HG02884 (cell line): ENCODE data around the gene SLC16A9.

ENCODE experiments used
- ATAC-seq: cut with Tn5 transposase; IDR thresholded peaks from one replicate; pipeline ENCODE4 v1.9.1; 2021; ENCODE audit warnings: mild to moderate bottlenecking, moderate library complexity; ENCODE audit not compliant: unreplicated experiment

Gene SLC16A9

DNA sequence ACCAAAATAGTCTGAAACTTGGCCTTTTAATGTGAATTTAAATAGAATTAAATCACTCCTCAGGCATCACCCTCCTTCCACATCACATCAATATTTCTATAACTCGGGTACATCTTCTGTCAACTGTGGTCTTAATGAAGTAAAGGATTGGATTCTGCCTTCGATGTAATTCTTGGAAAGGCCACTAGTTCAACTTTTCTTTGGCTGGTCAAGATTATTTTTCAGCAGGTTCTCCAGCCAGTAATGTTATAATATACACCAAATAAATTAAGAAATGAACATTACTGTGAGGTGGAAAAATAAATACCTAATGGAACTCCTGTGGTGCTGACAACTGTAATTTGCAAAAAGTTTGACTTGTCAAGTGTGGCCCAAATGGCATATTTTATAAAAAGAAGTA, 9.7 kb upstream of the SLC16A9 start:
- ATAC-seq = no peak

DNA sequence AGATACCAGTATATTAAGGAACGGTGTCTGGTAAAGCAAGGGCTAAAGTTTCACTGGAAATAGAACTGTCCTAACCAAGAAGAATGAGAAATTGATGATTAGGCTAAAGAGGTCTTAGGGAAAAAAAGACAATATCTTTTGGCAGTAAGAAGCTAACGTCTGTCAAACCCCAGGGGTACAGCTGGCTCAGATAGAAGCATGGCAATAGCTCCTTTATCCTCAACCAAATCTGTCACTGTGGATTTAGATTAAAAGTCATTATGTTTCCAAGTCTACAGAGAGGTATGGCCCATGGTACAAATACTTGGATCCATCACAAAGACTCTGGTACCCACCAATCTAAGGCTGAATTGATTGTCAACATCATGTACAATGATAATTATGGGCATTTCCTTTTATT, 8.6 kb upstream of the SLC16A9 start:
- no peak for ATAC-seq

DNA sequence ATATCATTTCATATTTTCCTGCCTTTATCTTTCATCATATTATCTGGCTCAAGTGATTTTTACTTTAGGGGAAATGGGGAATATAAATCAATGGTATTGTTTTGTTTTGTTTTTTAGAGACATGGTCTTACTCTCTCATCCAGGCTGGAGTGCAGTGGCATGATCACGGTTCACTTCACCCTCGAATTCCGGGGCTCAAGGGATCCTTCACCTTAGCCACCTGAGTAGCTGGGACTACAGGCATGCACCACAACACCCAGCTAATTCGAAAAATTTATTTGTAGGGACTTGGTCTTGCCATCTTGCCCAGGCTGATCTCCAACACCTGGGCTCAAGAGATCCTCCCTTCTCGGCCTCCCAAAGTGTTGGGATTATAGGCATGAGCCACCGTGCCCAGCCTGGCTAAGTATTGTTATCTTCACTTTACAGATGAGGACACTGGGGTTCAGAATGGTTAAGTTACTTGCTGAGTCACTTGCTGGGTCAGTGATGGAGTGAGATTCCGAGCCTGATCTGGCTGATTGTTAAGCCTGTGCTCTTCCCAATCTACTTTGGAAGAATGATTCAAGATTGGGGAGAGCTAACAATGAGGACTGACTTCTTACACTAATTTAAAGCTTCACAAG, 3.7 kb upstream of the SLC16A9 start:
- ATAC-seq = no peak

DNA sequence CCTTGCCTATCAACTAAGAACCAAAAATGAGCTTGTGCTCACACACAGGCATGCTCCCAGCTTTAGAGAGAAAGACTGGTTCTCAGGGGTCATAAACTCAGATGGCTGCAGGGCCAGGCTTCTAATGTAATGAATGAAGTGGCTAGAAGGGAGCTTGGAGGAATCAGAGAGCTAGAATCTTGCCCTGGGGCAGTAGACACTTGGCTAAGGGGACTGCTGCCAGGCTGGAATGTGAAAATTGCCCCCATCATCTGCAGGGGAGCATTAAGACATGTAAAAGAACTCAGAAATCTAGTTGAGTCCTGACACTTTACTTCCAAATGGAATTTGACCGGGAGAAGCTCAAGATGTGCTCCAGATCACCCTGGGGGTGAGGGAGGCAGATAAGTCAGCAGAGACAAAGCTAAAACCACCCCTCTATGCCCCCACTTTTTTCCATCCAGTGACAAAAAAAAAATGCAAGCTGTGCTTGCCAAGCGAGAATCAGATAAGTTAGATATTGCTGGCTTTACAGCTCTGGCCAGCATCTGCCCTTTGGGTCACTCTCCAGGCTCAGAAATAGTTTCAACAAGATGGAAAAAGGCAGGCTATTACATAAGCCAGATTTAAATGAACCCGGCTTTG, 2.3 kb upstream of the SLC16A9 start:
- ATAC-seq = no peak

DNA sequence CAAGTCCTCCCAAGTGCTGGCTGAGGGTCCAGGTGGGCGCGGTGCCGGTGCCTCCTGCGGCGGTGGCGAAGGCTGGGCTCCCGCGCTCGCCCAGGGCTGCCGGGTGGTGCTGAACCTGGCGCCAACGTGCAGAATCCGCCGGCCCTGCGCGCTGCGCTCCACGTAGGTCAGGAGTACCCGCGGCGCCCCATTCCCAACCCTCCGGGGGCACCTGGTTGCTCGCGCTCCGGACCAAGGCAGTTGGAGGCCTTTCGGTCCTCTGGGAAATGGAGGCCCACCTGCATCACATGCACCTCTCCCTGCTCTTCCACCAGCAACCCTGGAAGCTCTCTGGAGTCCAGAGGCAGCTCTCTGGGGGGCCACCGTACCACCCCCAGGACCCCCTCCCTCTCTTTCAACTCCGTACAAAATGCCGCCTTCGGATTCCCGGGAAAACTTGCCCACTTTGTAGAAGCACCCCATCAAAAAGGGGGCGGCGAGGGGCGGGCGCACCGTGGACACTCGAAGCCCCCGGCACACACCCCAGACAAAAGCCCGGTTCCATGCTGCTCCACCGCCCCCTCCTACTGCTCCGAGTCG, 745 bp downstream of the SLC16A9 start:
- ATAC-seq = no peak

DNA sequence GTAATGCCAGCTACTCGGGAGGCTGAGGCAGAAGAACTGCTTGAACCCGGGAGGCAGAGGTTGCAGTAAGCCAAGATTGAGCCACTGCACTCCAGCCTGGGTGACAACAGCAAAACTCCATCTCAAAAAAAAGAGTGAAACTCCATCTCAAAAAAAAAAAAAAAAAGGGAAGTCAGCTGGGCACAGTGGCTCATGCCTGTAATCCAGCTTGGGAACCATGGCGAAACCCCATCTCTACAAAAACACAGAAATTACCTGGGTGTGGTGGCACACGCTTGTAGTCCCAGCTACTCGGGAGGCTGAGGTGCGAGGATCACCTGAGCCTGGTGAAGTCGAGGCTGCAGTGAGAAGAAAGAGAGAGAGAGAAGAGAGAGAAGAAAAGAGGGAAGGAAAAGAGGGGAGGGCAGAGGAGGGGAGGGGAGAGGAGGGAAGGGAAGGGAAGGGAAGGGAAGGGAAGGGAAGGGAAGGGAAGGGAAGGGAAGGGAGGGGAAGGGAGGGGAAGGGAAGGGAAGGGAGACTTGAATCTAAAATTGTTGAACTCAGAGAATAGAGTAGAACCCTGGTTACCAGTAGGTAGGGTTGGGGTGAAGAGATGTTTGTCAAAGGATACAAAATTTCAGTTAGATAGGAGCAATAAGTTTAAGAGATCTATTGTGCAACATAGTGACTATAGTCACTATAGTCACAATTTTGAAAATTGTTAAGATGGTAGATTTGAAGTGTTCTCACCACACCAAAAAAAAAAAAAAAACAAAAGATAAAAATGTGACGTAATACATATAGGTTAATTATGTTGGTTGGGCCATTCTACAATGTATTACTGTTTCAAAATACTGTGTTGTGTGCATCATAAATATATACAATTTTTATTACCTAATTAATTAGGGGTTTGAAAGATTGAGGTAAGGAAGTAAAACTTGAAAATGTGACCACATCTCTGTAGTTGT, 2.5 kb downstream of the SLC16A9 start:
- ATAC-seq = no peak

DNA sequence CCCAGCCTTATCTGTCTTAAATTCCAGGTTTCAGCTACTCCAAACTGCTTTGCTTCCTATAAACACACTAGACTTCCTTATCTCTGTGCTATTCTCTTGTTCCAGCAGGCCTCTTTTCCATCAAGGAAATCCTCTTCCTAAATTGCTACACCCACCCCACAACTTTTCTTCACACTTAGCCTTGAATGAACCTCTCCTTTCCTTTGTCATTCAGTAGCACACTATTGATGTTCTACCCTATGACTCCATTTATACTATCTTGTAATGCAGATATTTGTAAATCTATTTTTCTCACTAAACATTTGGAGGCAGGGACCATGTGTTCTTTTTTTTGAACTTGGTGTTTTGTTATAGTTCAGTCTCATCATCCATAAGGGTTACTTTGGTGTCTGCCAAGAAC, 3.7 kb downstream of the SLC16A9 start:
- ATAC-seq = no peak

DNA sequence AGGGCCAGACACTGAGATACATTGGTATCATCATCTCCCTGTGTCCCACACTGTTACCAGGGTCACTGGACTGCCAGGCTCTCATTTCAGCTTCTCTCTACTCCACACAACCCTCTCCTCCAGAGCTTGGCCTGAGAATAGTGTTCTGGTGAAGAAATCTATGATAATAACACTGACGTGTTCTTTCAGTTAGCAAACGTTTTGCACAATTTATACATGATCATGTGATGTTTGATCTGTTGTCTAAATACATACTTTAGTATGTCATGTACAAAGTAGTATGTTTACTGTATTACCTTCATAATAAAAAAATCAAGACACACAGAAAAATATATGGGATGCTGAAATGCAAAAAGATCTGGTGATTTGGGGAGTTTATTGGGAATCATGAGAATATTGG, 5.0 kb downstream of the SLC16A9 start:
- no peak for ATAC-seq

DNA sequence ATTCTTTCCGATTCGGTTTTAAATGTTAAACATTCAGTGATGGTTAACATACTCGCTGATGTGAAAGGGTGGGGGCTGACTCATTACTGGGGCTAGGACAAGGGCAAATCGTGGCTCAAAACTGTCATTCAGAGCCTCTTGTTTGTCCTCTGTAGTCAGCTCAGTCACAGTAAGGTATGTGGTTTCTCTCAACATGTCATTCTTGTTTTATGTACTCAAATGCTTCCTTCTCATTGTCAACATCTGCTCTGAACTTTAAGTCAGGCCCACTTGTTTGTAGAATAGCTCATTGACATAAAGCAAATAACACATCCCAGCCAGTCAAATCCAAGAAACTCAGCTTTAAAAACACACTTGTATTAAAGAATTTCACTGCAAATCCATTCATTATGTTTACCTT, 7.3 kb downstream of the SLC16A9 start:
- ATAC-seq = peak; percentile 48

DNA sequence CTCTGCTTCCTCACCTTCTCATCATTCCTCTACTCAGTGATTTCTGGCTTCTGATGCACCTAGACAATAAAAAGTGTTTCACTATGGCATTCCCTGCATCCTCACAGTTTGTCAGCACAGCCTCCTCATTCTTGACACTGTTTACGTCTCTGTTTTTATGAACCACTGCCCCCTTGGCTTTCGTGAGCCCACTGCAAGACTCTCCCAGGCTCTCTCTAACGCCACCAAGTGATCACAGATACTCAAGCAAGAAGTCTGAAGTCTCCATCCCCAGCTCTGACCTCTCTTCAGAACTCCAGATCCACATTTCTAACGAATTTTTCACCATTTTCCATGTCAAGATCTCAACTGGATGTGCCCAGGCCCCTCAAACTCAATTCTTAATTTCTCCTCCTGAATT, 8.9 kb downstream of the SLC16A9 start:
- no peak for ATAC-seq

DNA sequence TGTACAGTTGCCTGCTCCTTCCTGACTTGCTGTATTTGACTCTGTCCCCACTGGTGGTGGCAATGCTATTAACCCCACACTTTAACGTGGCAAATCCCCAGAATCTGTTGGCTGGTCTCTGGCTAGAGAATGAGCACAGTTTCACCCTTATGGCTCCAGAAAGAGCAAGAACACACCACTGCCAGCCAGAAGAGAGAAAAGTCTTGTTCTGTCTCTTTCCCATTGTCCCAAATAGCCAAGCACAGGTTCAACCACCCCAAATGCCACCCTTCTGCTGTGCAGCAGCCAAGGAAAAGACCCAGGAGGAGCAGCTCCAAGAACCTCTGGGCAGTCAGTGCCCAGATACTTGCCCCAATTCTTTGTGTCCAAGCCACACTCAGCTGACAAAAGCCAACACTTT, 11.3 kb downstream of the SLC16A9 start:
- no peak for ATAC-seq

DNA sequence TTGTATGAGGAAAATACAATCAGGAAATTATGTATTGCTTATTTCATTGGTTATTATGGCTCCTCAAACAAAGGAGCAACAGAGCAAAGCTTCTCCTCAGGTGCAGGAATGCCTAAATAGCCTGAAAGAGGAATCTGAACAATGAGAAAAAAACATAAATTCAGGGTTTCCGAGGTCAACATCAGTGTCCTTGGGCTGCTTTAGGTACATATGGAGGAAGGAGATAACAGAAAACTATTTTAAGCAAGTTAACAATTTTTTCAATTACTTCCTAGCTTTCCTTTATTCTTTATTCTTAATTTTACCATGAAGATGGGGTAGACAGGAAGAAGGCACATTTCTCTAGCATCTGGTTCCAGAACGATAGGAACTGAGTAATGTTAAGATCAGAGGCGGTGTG, 14.0 kb downstream of the SLC16A9 start:
- no peak for ATAC-seq

DNA sequence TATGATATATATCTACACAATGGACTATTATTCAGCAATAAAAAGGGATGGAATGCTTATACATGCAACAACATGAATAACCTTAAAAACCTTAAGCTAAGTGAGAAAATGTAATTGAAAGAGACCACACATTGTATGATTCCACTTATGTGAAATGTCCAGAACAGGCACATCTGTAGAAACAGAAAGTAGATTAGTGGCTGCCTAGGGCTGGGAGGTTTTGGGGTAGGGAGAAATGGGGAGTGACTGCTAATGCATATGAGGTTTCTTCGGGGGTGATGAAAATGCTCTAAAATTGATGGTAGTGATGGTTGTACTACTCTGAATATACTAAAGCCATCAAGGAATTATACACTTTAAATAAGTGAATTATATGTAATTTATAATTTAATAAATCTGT, 14.7 kb downstream of the SLC16A9 start:
- ATAC-seq = no peak

DNA sequence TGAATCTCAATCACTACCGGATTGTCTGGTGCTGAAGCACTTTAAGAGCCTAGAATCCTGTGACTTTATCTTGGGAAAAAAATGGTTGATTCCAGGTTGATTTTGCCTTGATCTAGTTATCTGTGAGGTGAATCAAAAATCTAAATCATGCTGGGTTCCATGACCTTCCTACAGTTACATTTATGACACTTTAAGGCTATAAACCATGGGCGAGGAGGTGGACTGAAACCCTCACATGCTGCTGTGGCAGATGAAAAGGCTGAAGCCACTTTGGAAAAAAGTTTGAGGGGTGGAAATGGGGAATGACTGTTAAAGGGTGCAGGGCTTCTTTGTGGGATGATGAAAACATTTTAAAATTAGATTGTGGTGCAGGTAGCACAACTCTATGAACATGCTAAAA, 17.5 kb downstream of the SLC16A9 start:
- ATAC-seq = no peak

DNA sequence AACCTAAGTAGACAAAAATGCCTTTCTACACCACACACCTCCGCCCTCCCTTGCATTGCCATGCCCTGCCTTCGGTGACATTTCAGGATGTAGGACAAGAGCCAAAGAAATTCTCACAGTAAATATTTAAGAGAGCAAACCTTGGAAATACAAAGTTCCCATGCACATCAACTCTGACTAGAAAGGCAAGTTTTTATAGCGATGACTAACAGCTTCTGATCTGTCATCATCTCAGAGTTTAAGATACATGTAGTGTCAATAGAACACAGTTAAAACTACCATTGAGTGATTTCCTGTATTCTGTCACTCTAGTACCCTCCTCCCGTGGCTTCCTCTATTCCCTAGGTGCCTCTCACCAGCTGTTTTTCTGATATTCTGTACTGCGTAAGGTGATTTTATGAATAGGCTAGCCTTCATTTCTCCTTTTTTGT, 20.7 kb downstream of the SLC16A9 start:
- ATAC-seq = no peak

DNA sequence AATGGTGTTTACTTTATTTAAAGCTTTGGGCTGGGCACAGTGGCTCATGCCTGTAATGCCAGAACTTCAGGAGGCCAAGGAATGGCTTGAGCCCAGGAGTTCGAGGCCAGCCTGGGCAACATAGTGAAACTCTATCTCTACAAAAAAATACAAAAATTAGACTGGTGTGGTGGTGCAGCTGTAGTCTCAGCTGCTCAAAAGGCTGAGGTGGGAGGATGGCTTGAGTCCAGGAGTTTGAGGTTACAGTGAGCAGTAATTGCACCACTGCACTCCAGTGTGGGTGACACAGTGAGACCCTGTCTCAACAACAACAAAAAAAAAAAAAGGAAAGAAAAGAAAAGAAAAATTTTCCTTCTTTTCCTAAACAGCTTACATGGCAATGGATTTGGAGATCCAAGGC, 22.0 kb downstream of the SLC16A9 start:
- ATAC-seq = no peak

DNA sequence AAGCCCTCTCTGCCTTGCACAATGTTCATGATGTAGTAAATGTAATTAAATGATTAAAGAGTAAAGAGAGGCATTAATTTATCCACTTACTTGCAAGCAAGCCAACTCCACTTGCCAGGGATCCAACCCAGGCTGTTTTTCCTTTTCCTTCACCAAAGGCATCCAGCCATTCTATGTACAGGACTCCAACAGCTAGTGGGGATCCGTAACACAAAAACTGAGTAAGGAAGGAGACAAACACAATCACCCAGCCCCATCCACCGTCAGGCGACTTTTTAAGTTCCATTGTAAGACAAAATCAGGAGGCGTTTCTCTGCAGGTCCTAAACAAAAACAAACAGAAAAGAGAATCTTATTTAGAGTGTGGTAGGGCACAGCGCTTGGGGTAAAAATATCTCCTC, 25.6 kb downstream of the SLC16A9 start:
- ATAC-seq = no peak

DNA sequence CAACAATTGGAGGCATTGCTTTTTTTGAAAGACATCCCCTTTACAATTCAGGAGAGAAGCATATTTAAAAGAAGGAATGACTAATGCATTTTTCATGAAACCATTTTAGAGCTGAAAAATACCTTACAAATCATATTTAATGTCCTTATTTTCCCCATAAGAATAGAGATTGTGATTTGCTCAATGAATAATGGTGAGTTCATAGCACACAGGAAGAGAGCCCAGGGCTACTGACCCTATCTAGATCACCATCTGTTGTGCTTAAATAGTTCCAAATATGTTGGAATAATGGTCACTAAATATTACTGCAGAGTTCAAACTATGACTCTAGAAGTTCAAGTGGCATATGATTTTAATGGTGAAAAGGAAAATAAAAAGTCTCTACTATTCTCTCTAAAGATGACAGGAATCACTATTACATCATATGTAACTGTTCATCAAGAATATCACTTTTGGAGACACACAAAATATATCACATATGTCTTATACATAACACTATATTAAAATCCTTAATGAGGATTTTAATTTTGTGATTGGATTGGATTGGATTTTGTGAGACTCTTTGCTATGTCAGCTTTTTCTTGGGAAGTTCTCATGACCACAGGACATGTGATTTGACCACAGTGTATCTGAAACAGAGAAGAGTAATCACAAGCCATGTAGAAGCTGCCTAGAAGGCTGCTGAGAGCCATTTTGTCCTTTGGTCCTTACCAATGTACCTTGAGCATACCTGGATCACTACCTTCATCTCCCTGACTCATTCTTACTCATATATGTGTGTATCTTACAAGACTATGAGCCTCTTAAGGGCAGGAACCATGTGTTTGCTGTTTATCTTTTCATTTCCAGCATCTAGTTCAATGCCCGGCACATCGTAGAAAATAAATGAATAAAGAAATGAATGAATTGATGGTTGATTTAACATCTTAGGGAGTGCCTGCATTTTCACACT, 26.4 kb downstream of the SLC16A9 start:
- ATAC-seq = no peak

DNA sequence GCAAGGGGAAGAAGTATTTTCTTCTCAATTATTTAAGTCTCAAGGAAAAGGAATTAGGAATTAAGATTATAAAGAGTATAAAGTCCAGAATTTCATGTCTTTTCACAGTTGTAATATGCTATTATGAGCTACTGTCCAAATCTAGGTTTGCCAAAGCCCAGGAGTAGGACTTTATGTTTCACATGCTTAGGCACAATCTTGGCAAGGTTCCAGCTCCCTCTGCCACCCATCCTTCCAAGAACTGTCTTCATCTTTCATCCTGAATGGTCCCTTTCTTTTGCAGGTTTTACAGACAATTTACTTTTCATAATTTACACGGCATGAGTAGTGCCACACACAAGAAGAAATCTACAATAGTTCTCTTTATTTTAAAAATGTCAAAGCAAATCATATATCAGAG, 29.5 kb downstream of the SLC16A9 start:
- ATAC-seq = no peak

DNA sequence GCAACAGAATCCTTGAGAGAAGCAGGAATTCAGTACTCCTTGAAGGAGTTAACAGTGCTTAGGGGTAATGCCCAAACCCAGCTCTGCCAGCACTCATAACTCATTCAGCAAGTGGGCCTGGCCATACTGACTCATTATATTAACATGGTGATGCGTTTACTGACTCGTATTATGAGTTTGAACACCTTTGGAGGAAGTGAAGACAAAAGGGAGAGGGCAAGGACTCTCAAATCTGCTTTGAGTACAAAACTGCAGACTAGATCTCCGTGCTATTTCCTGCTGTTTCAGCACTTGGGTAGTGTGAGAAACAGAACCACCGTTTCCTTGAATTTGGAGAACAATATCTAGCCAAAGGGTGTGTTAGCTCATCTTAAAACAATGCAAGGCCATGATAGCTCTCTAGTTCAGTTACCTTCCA, 30.8 kb downstream of the SLC16A9 start:
- ATAC-seq = peak; percentile 86
